GM12878 (cell line): ENCODE results near the gene ARHGAP1. TPM values are rescaled to one million over a fixed set of nuclear protein-coding genes. Genes with fewer than 3 reads are reported as not detected.

Experiments
- ATAC-seq: fragments of 200-7000 bp; cut with Tn5 transposase; 3 replicates; pipeline ENCODE4 v1.9.1; 2020; ENCODE audit warnings: mild to moderate bottlenecking, moderate library complexity
- BruUV-seq: library from RNA; stranded (reverse); fragments of 400-500 nt; replicated peaks from 2 replicates; lab custom pipeline; 2021; lab: Mats Ljungman, UMichigan
- CTCF ChIA-PET: fragments of 300-600 bp; sonication (Branson Sonifier 250); formaldehyde crosslinking; extraction: SDS; loops from one replicate; lab custom pipeline; 2021; ENCODE audit warnings: inconsistent platforms; lab: Yijun Ruan, JAX
- POLR2A ChIA-PET: fragments of 350-600 bp; formaldehyde crosslinking; extraction: SDS; loops from one replicate; lab custom pipeline; 2021; ENCODE audit warnings: inconsistent platforms; lab: Charles Lee
- RAD21 ChIA-PET: fragments of 300-600 bp; sonication (Branson Sonifier 250); formaldehyde crosslinking; loops from one replicate; lab custom pipeline; 2023; ENCODE audit warnings: antibody characterized with exemption; ENCODE audit not compliant: unreplicated experiment; lab: Charles Lee
- SMC1A ChIA-PET: fragments of 300-600 bp; sonication (Branson Sonifier 250); formaldehyde crosslinking; loops from one replicate; lab custom pipeline; 2023; ENCODE audit not compliant: unreplicated experiment, uncharacterized antibody; lab: Charles Lee
- DNase-seq: peaks from one replicate; pipeline ENCODE4 v3.0.0-alpha.2; 2011; ENCODE audit warnings: low read depth, low spot score
- FAIRE-seq: peaks from 3 replicates; lab custom pipeline; 2011; peaks lifted over from hg19 to GRCh38; lab: Jason Lieb, UNC
- H2AFZ ChIP-seq: 2 replicates; pipeline ENCODE4 v1.6.0; 2011; ENCODE audit warnings: low read depth, low read length, control low read depth; ENCODE audit not compliant: control insufficient read depth
- H3K27ac ChIP-seq: 2 replicates; pipeline ENCODE4 v1.5.1; 2011; ENCODE audit warnings: control low read depth; ENCODE audit not compliant: control insufficient read depth, insufficient read depth
- H3K27me3 ChIP-seq, 2 experiments: replicated peaks in 1 of 2; 2 replicates each; pipeline versions ENCODE4 v1.6.0 to v1.6.1; 2011; ENCODE audit warnings: low read length in 1 of 2; ENCODE audit not compliant: control insufficient read depth in 2 of 2, insufficient read depth in 2 of 2
- H3K36me3 ChIP-seq, 2 experiments: 2 replicates each; pipeline ENCODE4 v1.5.1; 2011; ENCODE audit warnings: low read length in 1 of 2; ENCODE audit not compliant: control insufficient read depth in 2 of 2, insufficient read depth in 2 of 2
- H3K4me1 ChIP-seq: 2 replicates; pipeline ENCODE4 v1.6.1; 2011; ENCODE audit warnings: mild to moderate bottlenecking, low read length, moderate library complexity, mixed read lengths; ENCODE audit not compliant: control insufficient read depth, insufficient read depth
- H3K4me2 ChIP-seq: 2 replicates; pipeline ENCODE4 v1.6.0; 2011; ENCODE audit warnings: control low read depth; ENCODE audit not compliant: control insufficient read depth, insufficient read depth
- H3K4me3 ChIP-seq: fragments of 200-600 bp; sonication (generic); 2 replicates; pipeline ENCODE4 v1.5.1; 2016
- H3K79me2 ChIP-seq: 2 replicates; pipeline ENCODE4 v1.6.0; 2011; ENCODE audit warnings: low read length; ENCODE audit not compliant: control insufficient read depth, insufficient read depth
- H3K9ac ChIP-seq: 2 replicates; pipeline ENCODE4 v1.8.0; 2011; ENCODE audit warnings: low read length, control low read depth, mixed read lengths; ENCODE audit not compliant: control insufficient read depth, insufficient read depth
- H3K9me3 ChIP-seq: replicated peaks from 3 replicates; pipeline ENCODE4 v1.5.1; 2011; ENCODE audit warnings: mild to moderate bottlenecking, low read length; ENCODE audit not compliant: control insufficient read depth, insufficient read depth
- H4K20me1 ChIP-seq: 2 replicates; pipeline ENCODE4 v1.6.0; 2011; ENCODE audit not compliant: control insufficient read depth, insufficient read depth
- ATF3 ChIP-seq: IDR thresholded peaks from 2 replicates; pipeline ENCODE4 v1.6.1; 2011; ENCODE audit warnings: low read depth, mild to moderate bottlenecking, low read length, moderate library complexity, borderline replicate concordance; ENCODE audit errors: extremely low read depth
- BMI1 ChIP-seq: fragments of 450-650 bp; IDR thresholded peaks from 2 replicates; pipeline ENCODE4 v1.6.1; 2016; ENCODE audit warnings: mild to moderate bottlenecking, moderate library complexity, borderline replicate concordance
- DPF2 ChIP-seq: fragments of 450-650 bp; IDR thresholded peaks from 2 replicates; pipeline ENCODE4 v1.6.1; 2017; ENCODE audit warnings: mild to moderate bottlenecking
- JUND ChIP-seq: IDR thresholded peaks from 2 replicates; pipeline ENCODE4 v1.6.1; 2012; ENCODE audit warnings: low read depth, mild to moderate bottlenecking, low read length, improper control_type of control experiment, moderate library complexity
- MAX ChIP-seq: IDR thresholded peaks from 2 replicates; pipeline ENCODE4 v1.6.1; 2012; ENCODE audit warnings: low read depth, low read length, improper control_type of control experiment
- MTA2 ChIP-seq: fragments of 450-650 bp; IDR thresholded peaks from 2 replicates; pipeline ENCODE4 v1.6.1; 2016; ENCODE audit warnings: low read depth, mild to moderate bottlenecking, moderate library complexity
- POLR2AphosphoS2 ChIP-seq: IDR thresholded peaks from 2 replicates; pipeline ENCODE4 v1.6.1; 2011; ENCODE audit warnings: low read depth, mild to moderate bottlenecking, low read length, improper control_type of control experiment, moderate library complexity
- POU2F2 ChIP-seq: IDR thresholded peaks from 3 replicates; pipeline ENCODE4 v1.6.1; 2011; ENCODE audit warnings: low read depth, mild to moderate bottlenecking, low read length, borderline replicate concordance
- SP1 ChIP-seq: IDR thresholded peaks from one replicate; pipeline ENCODE4 v1.6.1; 2011; ENCODE audit warnings: low read depth, low read length
- STAT1 ChIP-seq: fragments of 450-650 bp; conservative IDR thresholded peaks from 2 replicates; pipeline ENCODE4 v1.6.1; 2014; ENCODE audit warnings: antibody characterized with exemption, mild to moderate bottlenecking
- WRNIP1 ChIP-seq: IDR thresholded peaks from 2 replicates; pipeline ENCODE4 v1.6.1; 2011; ENCODE audit warnings: low read depth, low read length, improper control_type of control experiment, borderline replicate concordance
- WGBS: methylation state at CpG from one replicate; pipeline ENCODE4 v1.1.6; 2016; ENCODE audit warnings: low lambda C conversion rate; ENCODE audit not compliant: insufficient replicate concordance, insufficient coverage; ENCODE audit errors: missing lambda C conversion rate; 5-methylcytosine and 5-hydroxymethylcytosine counted together
- in situ Hi-C: fragments of 300-500 bp; cut with MboI; formaldehyde crosslinking; loops from 9 replicates; pipeline ENCODE4 v1.14.3; 2018; ENCODE audit warnings: mixed read lengths
- intact Hi-C: fragments of 100-400 bp; cut with micrococcal nuclease; formaldehyde crosslinking; loops from one replicate; pipeline ENCODE4 v1.14.2; 2022; ENCODE audit not compliant: unreplicated experiment
- polyA plus RNA-seq, 11 experiments: library from polyadenylated mRNA; depleted of rRNA in 4 of 11; unstranded in 6 of 11; stranded (reverse) in 5 of 11; fragments of >200 nt; fragmentation: Nextera tagmentation in 4 of 11; fragmentation: Illumina TruSeq in 1 of 11; extraction: Ambion mirVana in 4 of 11; extraction: Trizol in 1 of 11; gene quantifications; 1 replicate in 1 of 11; 2 replicates in 10 of 11; pipeline versions ENCODE4 v1.2.1 to v1.2.3, GENCODE V29; 2011 to 2016; ENCODE audit warnings: inconsistent platforms in 2 of 11, missing spikeins in 2 of 11, low read depth in 1 of 11
- total RNA-seq, 4 experiments: library from RNA; depleted of rRNA in 3 of 4; stranded (reverse); fragments of >200 nt in 3 of 4; fragmentation: Illumina TruSeq in 1 of 4; extraction: Trizol in 1 of 4; gene quantifications; 2 replicates each; pipeline versions ENCODE4 v1.2.1 to v1.2.3, GENCODE V29; 2013 to 2021
- TF ChIP-seq, protein P1 (sequence below): IDR thresholded peaks from 2 replicates; pipeline ENCODE4 v1.6.1; 2012; ENCODE audit warnings: mild to moderate bottlenecking, low read depth, low read length

Gene ARHGAP1
- total and polyA plus RNA-seq, 10 of the 15 experiments (the other 5 are each of a cell fraction or from before 2014, with no cell fraction given) = 4.3 to 45.5 (median 23.2) TPM

- 93% methylated on average over 19 of the region's 21 CpGs for WGBS
- no peak for TF ChIP-seq BMI1
- TF ChIP-seq POLR2AphosphoS2 = no peak
- no peak for TF ChIP-seq ATF3
- TF ChIP-seq STAT1 = no peak
- no peak for TF ChIP-seq WRNIP1
- TF ChIP-seq JUND = no peak
- TF ChIP-seq POU2F2 = no peak
- TF ChIP-seq SP1 = no peak
- TF ChIP-seq, protein P1, sequence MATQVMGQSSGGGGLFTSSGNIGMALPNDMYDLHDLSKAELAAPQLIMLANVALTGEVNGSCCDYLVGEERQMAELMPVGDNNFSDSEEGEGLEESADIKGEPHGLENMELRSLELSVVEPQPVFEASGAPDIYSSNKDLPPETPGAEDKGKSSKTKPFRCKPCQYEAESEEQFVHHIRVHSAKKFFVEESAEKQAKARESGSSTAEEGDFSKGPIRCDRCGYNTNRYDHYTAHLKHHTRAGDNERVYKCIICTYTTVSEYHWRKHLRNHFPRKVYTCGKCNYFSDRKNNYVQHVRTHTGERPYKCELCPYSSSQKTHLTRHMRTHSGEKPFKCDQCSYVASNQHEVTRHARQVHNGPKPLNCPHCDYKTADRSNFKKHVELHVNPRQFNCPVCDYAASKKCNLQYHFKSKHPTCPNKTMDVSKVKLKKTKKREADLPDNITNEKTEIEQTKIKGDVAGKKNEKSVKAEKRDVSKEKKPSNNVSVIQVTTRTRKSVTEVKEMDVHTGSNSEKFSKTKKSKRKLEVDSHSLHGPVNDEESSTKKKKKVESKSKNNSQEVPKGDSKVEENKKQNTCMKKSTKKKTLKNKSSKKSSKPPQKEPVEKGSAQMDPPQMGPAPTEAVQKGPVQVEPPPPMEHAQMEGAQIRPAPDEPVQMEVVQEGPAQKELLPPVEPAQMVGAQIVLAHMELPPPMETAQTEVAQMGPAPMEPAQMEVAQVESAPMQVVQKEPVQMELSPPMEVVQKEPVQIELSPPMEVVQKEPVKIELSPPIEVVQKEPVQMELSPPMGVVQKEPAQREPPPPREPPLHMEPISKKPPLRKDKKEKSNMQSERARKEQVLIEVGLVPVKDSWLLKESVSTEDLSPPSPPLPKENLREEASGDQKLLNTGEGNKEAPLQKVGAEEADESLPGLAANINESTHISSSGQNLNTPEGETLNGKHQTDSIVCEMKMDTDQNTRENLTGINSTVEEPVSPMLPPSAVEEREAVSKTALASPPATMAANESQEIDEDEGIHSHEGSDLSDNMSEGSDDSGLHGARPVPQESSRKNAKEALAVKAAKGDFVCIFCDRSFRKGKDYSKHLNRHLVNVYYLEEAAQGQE = no peak
- no peak for TF ChIP-seq MAX
- TF ChIP-seq MTA2 = no peak
- no peak for TF ChIP-seq DPF2
- TF ChIP-seq, all 136 proteins: peak for 0
- FAIRE-seq (no peak), ATAC-seq (no peak), DNase-seq (no peak)
- POLR2A ChIA-PET = interaction anchor here (1.2 kb wide), 1 partner anchor 9 kb away, joined by 3 read pairs; no protein-coding TSS in a partner anchor
- no peak overlapping the region for H3K4me2 ChIP-seq
- CTCF ChIA-PET = no interaction called here
- H3K4me3 ChIP-seq = no peak overlapping the region
- H3K9me3 ChIP-seq = no peaks in the 10 kb centered on the region
- RAD21 ChIA-PET = no interaction called here
- H3K27me3 ChIP-seq = no peaks in the 10 kb centered on the region
- H3K27ac ChIP-seq = no peak overlapping the region
- H3K9ac ChIP-seq = no peak overlapping the region
- no TSS peak for BruUV-seq
- peaks cover 3 to 25% of the 10 kb centered on the region in 2 experiments; a peak in 3 of 4 replicates for H3K36me3 ChIP-seq
- no peaks in the 10 kb centered on the region for H4K20me1 ChIP-seq
- no peak overlapping the region for H2AFZ ChIP-seq
- no peaks in the 10 kb centered on the region for H3K79me2 ChIP-seq
- H3K4me1 ChIP-seq = no peaks in the 10 kb centered on the region
- in situ Hi-C loops (no loop called here), intact Hi-C loops (no loop called here)
- SMC1A ChIA-PET = interaction anchor here (0.7 kb wide), 1 partner anchor 202 kb away, joined by 3 read pairs; no protein-coding TSS in a partner anchor
Measured at GRCh38 chr11:46680164-46680760, 20.2 kb downstream of the ARHGAP1 start.
